ENCODE results near the gene HS3ST5.
"Not testable (repeated sequence)": the region's sequence is repeated elsewhere in the genome, so short reads cannot be mapped to it uniquely, and the experiment has no call there.

HS3ST5 gene

GRCh38 chr6:114181664-114182063, 161.2 kb downstream of the HS3ST5 start:
- no peak for DNase-seq

GRCh38 chr6:114179411-114179810, 163.4 kb downstream of the HS3ST5 start:
- DNase-seq = no peak

- DNase-seq = peak; percentile 3
Measured at GRCh38 chr6:114176726-114177125, 166.1 kb downstream of the HS3ST5 start.

GRCh38 chr6:114172576-114173260, 170.1 kb downstream of the HS3ST5 start:
- DNase-seq = no peak

GRCh38 chr6:114171473-114171872, 171.3 kb downstream of the HS3ST5 start:
- no peak for DNase-seq

- DNase-seq = no peak
Measured at GRCh38 chr6:114170958-114171387, 171.8 kb downstream of the HS3ST5 start.

- DNase-seq = no peak
Measured at GRCh38 chr6:114170372-114170771, 172.5 kb downstream of the HS3ST5 start.

- DNase-seq = no peak
Measured at GRCh38 chr6:114169763-114170162, 173.1 kb downstream of the HS3ST5 start.

- DNase-seq = no peak
Measured at GRCh38 chr6:114167583-114168576, 174.9 kb downstream of the HS3ST5 start.

GRCh38 chr6:114164207-114164606, 178.6 kb downstream of the HS3ST5 start:
- no peak for DNase-seq

- DNase-seq = no peak
Measured at GRCh38 chr6:114162691-114163347, 180.0 kb downstream of the HS3ST5 start.

GRCh38 chr6:114160881-114161280, 181.9 kb downstream of the HS3ST5 start:
- no peak for DNase-seq

- no peak for DNase-seq
Measured at GRCh38 chr6:114159727-114160126, 183.1 kb downstream of the HS3ST5 start.

- no peak for DNase-seq
Measured at GRCh38 chr6:114158838-114159694, 183.8 kb downstream of the HS3ST5 start.

- DNase-seq = no peak
Measured at GRCh38 chr6:114158411-114158810, 184.4 kb downstream of the HS3ST5 start.

GRCh38 chr6:114157848-114158247, 185.0 kb downstream of the HS3ST5 start:
- DNase-seq = no peak

- no peak for DNase-seq
Measured at GRCh38 chr6:114155763-114156162, 187.1 kb downstream of the HS3ST5 start.

- DNase-seq = no peak
Measured at GRCh38 chr6:114154812-114155211, 188.0 kb downstream of the HS3ST5 start.

GRCh38 chr6:114153448-114153847, 189.4 kb downstream of the HS3ST5 start:
- DNase-seq = no peak

- DNase-seq = no peak
Measured at GRCh38 chr6:114151064-114151690, 191.6 kb downstream of the HS3ST5 start.

- DNase-seq = not testable (repeated sequence)
Measured at GRCh38 chr6:114149182-114149581, 193.6 kb downstream of the HS3ST5 start.

Measured in NCI-H2029 (cell line).